DND-41 (cell line): Measurements from ENCODE around the gene IGFLR1.

Source experiments
- ATAC-seq: fragments of 200-7000 bp; cut with Tn5 transposase; 3 replicates; pipeline ENCODE4 v1.9.1; 2021; ENCODE audit warnings: low read depth; ENCODE audit not compliant: insufficient read depth
- DNase-seq: peaks from one replicate; pipeline ENCODE4 v3.0.0-alpha.2; 2020
- H2AFZ ChIP-seq: 2 replicates; pipeline ENCODE4 v1.6.0; 2012; ENCODE audit warnings: low read depth, low read length
- H3K27ac ChIP-seq: 2 replicates; pipeline ENCODE4 v1.5.1; 2012; ENCODE audit warnings: low read length, inconsistent platforms
- H3K27me3 ChIP-seq: fragments of 200-600 bp; sonication (generic); 2 replicates; pipeline ENCODE4 v1.6.0; 2012; ENCODE audit warnings: low read length, mild to moderate bottlenecking, inconsistent platforms; ENCODE audit not compliant: insufficient read depth, poor library complexity
- H3K36me3 ChIP-seq: 2 replicates; pipeline ENCODE4 v1.5.1; 2012; ENCODE audit warnings: low read length, inconsistent platforms; ENCODE audit not compliant: insufficient read depth
- H3K4me1 ChIP-seq: 2 replicates; pipeline ENCODE4 v1.5.1; 2012; ENCODE audit warnings: mild to moderate bottlenecking, low read length; ENCODE audit not compliant: insufficient read depth
- H3K4me2 ChIP-seq: 2 replicates; pipeline ENCODE4 v1.6.0; 2012; ENCODE audit warnings: mild to moderate bottlenecking, moderate library complexity, low read length, inconsistent platforms; ENCODE audit not compliant: insufficient read depth
- H3K4me3 ChIP-seq, 2 experiments: fragments of 200-600 bp in 1 of 2; shearing (Covaris generic) in 1 of 2; 2 replicates each; pipeline ENCODE4 v1.5.1; 2012 to 2016; ENCODE audit warnings: inconsistent platforms in 2 of 2, low read length in 2 of 2, mild to moderate bottlenecking in 2 of 2, low read depth in 1 of 2, moderate library complexity in 1 of 2
- H3K79me2 ChIP-seq: 2 replicates; pipeline ENCODE4 v1.6.0; 2012; ENCODE audit warnings: low read length, inconsistent platforms; ENCODE audit not compliant: insufficient read depth
- H3K9ac ChIP-seq: 2 replicates; pipeline ENCODE4 v1.6.0; 2012; ENCODE audit warnings: low read depth, mild to moderate bottlenecking, inconsistent platforms, low read length, moderate library complexity
- H3K9me3 ChIP-seq: 2 replicates; pipeline ENCODE4 v1.5.1; 2012; ENCODE audit warnings: low read length, moderate library complexity, mild to moderate bottlenecking, inconsistent platforms; ENCODE audit not compliant: insufficient read depth, severe bottlenecking
- H4K20me1 ChIP-seq: 2 replicates; pipeline ENCODE4 v1.6.0; 2012; ENCODE audit warnings: low read length; ENCODE audit not compliant: insufficient read depth
- CTCF ChIP-seq: IDR thresholded peaks from 2 replicates; pipeline ENCODE4 v1.5.1; 2012; ENCODE audit warnings: borderline replicate concordance, low read length, moderate library complexity, mild to moderate bottlenecking; ENCODE audit not compliant: poor library complexity, severe bottlenecking; ENCODE audit errors: extremely low read depth
- EZH2 ChIP-seq: IDR thresholded peaks from 3 replicates; pipeline ENCODE4 v1.6.1; 2012; ENCODE audit warnings: borderline replicate concordance, low read depth, mild to moderate bottlenecking, moderate library complexity, low read length, inconsistent platforms; ENCODE audit not compliant: severe bottlenecking

IGFLR1 gene

GRCh38 chr19:35727956-35728706 is 14.1 kb downstream of the IGFLR1 start:
- H3K27me3 ChIP-seq, result no peaks in the 10 kb centered on the region

GRCh38 chr19:35727053-35727955 is 14.9 kb downstream of the IGFLR1 start:
- ATAC-seq, result no peak
- TF ChIP-seq EZH2 (no peak), CTCF (no peak)
- Histone ChIP-seq H3K79me2 (0 out of 2 replicates have a peak, but pooled peaks cover 5% of the 10 kb centered on the region), H2AFZ (no peak overlapping the region), H3K27ac (no peak overlapping the region), H3K27me3 (no peaks in the 10 kb centered on the region), H4K20me1 (peaks cover 59% of the 10 kb centered on the region), H3K9me3 (no peaks in the 10 kb centered on the region), H3K4me3 (no peak overlapping the region), H3K4me2 (no peak overlapping the region), H3K4me1 (no peaks in the 10 kb centered on the region), H3K36me3 (peaks cover 99% of the 10 kb centered on the region), H3K9ac (no peak overlapping the region)
- no peak for DNase-seq

More at GRCh38 chr19:35727956-35728706, 14.1 kb downstream of the IGFLR1 start:
- Histone ChIP-seq H3K9me3 (no peaks in the 10 kb centered on the region), H3K9ac (no peak overlapping the region), H3K4me2 (no peak overlapping the region), H2AFZ (no peak overlapping the region), H3K79me2 (0 out of 2 replicates have a peak, but pooled peaks cover 3% of the 10 kb centered on the region), H3K4me1 (no peaks in the 10 kb centered on the region), H4K20me1 (peaks cover 56% of the 10 kb centered on the region), H3K4me3 (no peak overlapping the region), H3K27ac (no peak overlapping the region), H3K36me3 (peaks cover 98% of the 10 kb centered on the region)
- TF ChIP-seq CTCF, result no peak
- TF ChIP-seq EZH2, result no peak
- DNase-seq, result no peak
- no peak for ATAC-seq

GRCh38 chr19:35725216-35725861 is 16.9 kb downstream of the IGFLR1 start:
- Histone ChIP-seq H3K9me3 (no peaks in the 10 kb centered on the region), H3K79me2 (peaks cover 17% of the 10 kb centered on the region), H3K9ac (no peak overlapping the region), H3K4me1 (peaks cover 7% of the 10 kb centered on the region; the same call in 1 of the 2 replicates), H3K27me3 (no peaks in the 10 kb centered on the region), H3K4me2 (no peak overlapping the region), H3K4me3 (no peak overlapping the region), H2AFZ (no peak overlapping the region), H3K27ac (no peak overlapping the region), H4K20me1 (peaks cover 58% of the 10 kb centered on the region), H3K36me3 (peaks cover 98% of the 10 kb centered on the region)
- ATAC-seq, result no peak
- no peak for DNase-seq
- TF ChIP-seq EZH2 (no peak), CTCF (no peak)
